Measurements from ENCODE around the gene SMAD3. TPM values are rescaled to one million over a fixed set of nuclear protein-coding genes. Genes with fewer than 3 reads are reported as not detected.

The SMAD3 gene
- total RNA-seq, 2 experiments from 2014 or later, result 74.1 to 75.9 TPM

DNA sequence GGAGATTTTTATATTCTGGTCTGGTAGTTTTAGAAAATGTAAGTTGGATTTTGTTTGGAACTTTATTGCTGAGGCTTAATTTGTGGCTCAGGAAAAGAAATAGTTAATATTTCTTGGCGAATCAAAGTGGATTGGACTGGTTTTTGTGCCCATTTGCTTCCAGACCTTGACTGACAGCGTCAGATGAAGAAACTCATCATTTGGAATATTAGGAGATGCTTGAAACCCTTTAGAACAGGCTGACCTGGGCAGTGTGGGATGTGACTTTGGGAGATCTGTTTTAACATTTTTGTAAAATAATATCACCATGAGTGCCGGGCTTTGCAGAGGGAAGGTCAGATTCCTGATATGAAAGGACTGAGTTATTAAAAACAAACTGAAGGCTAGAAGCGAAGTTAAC is 106.1 kb downstream of the SMAD3 start:
- H3K36me3 Mint-ChIP-seq, result peaks cover 11% of the 10 kb centered on the region
- ATAC-seq (ENCODE audit: low read depth) (no peak), DNase-seq (no peak)
- POLR2A ChIA-PET, result no interaction called here
- H3K27ac Mint-ChIP-seq, result no peak overlapping the region
- H3K27me3 Mint-ChIP-seq, result no peaks in the 10 kb centered on the region
- H3K9me3 Mint-ChIP-seq, result no peaks in the 10 kb centered on the region
- no peak overlapping the region for H3K4me3 Mint-ChIP-seq
- H3K4me1 Mint-ChIP-seq, result peaks cover 16% of the 10 kb centered on the region

DNA sequence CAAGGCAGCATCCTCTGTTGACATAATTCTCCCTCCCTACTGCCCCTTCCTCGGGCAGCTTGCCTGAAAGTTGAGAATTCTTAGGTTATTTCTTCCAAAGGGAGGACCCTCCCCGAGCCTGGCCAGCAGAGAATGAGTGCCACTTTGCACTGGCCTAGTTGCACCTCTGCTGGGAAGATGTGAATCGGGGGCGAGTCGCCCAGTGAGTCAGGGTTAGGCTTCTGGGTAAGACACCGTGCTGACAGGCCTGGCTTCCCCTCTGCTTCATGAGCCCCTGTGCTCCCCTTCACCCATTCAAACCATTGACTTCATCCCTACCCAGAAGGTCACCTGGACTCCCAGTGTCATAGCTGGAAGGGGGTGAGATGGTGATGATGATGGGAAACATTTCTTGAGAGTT is 106.8 kb downstream of the SMAD3 start:
- no peak for ATAC-seq (ENCODE audit: low read depth)
- POLR2A ChIA-PET, result no interaction called here
- H3K27ac Mint-ChIP-seq, result no peak overlapping the region

DNA sequence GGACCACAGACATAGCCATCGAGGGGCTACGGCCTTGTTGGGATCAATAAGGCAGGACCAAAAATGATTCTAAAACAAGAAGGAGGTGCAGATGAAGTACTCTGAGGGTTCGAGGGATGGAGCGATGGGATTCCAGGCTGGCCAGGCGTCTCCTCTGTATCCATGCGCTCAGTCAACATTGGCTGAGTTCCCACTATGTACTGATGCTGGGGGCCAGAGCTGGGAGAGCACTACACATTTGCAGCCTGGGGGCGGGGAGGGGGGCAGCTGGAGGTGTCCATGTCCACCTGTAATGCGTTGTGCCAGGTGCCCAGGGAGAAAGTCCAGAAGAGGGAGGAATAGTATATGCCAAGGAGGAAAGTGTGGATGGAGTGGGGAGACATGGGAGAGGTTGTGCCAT is 107.6 kb downstream of the SMAD3 start:
- H3K27me3 Mint-ChIP-seq, result no peaks in the 10 kb centered on the region
- peaks cover 16% of the 10 kb centered on the region for H3K4me1 Mint-ChIP-seq
- no peak overlapping the region for H3K4me3 Mint-ChIP-seq
- H3K36me3 Mint-ChIP-seq, result peaks cover 11% of the 10 kb centered on the region
- peak overlapping the region; percentile 27 for H3K27ac Mint-ChIP-seq
- DNase-seq (no peak), ATAC-seq (ENCODE audit: low read depth) (no peak)
- no peaks in the 10 kb centered on the region for H3K9me3 Mint-ChIP-seq
- POLR2A ChIA-PET, result no interaction called here

More for the DNA sequence above, 106.8 kb downstream of the SMAD3 start:
- no peak for DNase-seq
- Mint-ChIP-seq H3K9me3 (no peaks in the 10 kb centered on the region), H3K36me3 (peaks cover 11% of the 10 kb centered on the region), H3K4me1 (peaks cover 16% of the 10 kb centered on the region), H3K27me3 (no peaks in the 10 kb centered on the region), H3K4me3 (no peak overlapping the region)

DNA sequence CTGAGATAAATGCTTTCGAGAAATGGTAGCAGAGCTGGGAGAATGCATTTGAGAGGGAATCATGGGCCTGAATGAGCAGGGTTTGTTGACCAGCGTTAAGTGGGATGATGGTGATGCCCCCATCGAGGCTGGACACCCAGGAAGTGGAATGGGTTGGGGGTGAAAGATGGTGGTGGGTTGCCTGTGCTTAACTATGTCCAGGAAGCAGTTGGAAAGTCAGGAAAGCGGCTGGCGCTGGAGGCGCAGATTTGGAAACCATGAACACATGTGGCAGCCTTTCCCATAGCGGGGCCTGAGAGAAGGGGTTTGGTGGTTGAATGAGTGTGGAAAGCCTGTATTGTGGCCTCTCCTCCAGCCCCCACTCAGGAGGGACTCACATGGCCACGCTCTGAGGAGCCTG is 108.4 kb downstream of the SMAD3 start:
- ATAC-seq (ENCODE audit: low read depth), result no peak
- Mint-ChIP-seq H3K36me3 (peaks cover 11% of the 10 kb centered on the region), H3K4me1 (peaks cover 16% of the 10 kb centered on the region), H3K27me3 (no peaks in the 10 kb centered on the region), H3K27ac (peak overlapping the region; percentile 63), H3K9me3 (no peaks in the 10 kb centered on the region), H3K4me3 (no peak overlapping the region)
- DNase-seq, result no peak
- POLR2A ChIA-PET, result no interaction called here

DNA sequence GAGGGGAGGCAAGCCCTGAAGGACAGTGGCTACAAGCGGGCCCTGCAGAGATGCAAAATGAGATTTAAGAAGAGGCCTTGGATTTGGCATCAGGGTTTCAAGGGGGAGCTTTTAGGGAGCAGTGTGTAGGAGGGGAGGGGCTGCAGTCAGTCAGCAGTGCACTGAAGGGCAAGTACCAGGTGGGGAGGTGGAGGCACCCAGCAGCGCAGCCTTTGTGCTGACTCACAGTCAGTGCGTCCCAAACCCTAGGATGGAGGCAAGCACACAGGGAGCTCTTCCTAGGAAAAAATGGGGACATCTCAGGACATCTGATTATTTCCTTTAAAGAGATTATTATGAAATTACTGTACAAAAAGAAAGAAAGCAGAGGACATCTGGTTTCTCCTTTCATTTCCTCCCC is 109.0 kb downstream of the SMAD3 start:
- H3K9me3 Mint-ChIP-seq, result no peaks in the 10 kb centered on the region
- H3K4me1 Mint-ChIP-seq, result peaks cover 16% of the 10 kb centered on the region
- H3K27me3 Mint-ChIP-seq, result no peaks in the 10 kb centered on the region
- H3K27ac Mint-ChIP-seq, result peak overlapping the region; percentile 14
- POLR2A ChIA-PET, result no interaction called here
- H3K4me3 Mint-ChIP-seq, result no peak overlapping the region
- H3K36me3 Mint-ChIP-seq, result peaks cover 11% of the 10 kb centered on the region
- DNase-seq, result no peak
- ATAC-seq (ENCODE audit: low read depth), result no peak

DNA sequence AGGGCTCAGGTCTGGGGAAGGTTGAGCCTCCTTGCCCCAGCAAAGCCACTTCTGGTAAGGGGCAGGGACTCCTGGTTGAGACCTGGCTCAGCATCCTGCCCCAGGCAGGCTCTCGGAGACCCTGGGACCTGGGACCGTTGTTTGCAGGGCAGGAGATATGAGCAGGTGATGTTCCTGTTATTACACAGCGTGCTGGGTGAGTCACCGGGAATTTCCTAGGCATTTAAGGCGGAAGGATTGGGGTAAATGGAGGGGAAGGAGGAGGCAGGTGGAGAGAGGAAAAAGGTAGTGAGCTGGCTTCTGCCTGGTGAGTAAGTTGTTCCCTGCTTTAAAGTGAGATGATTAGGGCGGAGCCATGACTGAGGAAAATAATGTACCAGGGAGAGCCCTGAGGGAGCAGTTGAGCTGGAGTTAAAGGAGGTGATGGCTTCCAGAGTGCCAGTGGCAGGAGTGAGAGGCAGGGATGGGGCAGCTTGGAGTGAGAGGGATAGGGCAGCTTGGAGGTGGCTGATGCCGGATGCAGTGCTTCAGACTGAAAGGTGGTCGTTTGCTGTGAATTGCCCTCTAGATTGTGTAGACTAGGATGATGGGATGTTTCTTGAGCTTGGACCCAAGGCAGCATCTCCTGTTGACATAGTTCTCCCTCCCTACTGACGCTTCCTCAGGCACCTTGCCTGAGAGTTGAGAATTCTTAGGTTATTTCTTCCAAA is 109.6 kb downstream of the SMAD3 start:
- H3K36me3 Mint-ChIP-seq, result peaks cover 11% of the 10 kb centered on the region
- H3K27me3 Mint-ChIP-seq, result no peaks in the 10 kb centered on the region
- no peak overlapping the region for H3K4me3 Mint-ChIP-seq
- peaks cover 12% of the 10 kb centered on the region for H3K4me1 Mint-ChIP-seq
- ATAC-seq (ENCODE audit: low read depth) (no peak), DNase-seq (no peak)
- H3K27ac Mint-ChIP-seq, result no peak overlapping the region
- H3K9me3 Mint-ChIP-seq, result no peaks in the 10 kb centered on the region
- POLR2A ChIA-PET, result no interaction called here

DNA sequence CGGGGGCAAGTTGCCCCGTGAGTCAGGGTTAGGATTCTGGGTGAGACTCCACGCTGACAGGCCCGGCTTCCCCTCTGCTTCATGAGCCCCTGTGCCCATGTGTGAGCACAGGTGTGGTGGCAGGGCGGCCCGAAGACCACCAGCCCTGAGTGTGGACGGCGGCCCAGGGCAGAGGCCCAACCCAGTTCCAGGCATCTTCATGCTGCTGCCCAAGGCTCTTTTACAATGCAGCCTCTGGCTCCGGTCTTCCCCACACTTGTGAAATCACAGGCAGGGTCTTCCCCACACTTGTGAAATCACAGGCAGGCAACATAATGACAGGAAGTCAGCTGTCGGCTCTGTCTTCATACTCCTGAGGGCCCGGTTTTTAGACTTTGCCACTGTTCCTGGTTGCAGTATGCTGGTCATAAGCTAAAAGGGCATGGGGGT is 110.3 kb downstream of the SMAD3 start:
- peaks cover 12% of the 10 kb centered on the region for H3K4me1 Mint-ChIP-seq
- DNase-seq (peak; percentile 20), ATAC-seq (ENCODE audit: low read depth) (no peak)
- H3K9me3 Mint-ChIP-seq, result no peaks in the 10 kb centered on the region
- H3K27me3 Mint-ChIP-seq, result no peaks in the 10 kb centered on the region
- H3K4me3 Mint-ChIP-seq, result no peak overlapping the region
- POLR2A ChIA-PET, result no interaction called here
- H3K27ac Mint-ChIP-seq, result no peak overlapping the region
- H3K36me3 Mint-ChIP-seq, result peaks cover 6% of the 10 kb centered on the region

DNA sequence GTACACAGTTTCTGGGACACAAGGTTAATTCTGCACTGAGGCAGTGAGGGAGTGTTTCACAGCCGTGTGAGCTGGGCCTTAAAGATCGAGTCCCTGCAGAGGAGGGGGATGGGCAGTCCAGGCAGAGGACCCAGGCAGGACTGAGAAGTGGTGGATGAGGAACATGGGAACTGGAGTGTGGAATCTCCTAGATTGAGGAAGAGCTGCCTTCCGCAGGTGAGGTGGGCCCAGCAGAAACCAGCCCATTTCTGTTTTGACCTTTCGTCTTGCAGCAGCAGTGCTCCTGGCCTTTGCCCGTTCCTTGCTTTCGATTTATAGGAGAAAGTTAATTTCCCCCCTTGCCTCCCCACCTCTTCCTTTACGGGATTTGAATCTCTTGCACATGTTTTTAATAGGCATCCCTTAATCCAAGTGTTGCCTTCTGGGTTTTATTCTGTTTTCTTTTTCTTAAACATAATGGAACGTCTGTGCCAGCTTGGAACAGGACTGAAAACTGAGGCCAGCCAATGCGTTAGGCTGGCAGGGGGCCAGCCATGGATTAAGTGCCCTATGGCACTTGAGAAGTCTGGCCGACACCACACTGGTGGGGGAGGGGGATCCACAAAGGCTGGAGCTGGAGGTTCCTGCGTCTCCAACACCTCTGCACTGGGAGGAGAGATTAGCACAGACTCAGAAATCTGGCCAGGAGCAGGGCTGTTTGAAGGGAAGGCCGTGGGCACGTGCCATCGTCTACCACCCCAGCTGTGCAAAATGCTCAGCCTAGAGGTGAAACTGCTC is 111.0 kb downstream of the SMAD3 start:
- peaks cover 2% of the 10 kb centered on the region for H3K36me3 Mint-ChIP-seq
- DNase-seq (peak; percentile 10), ATAC-seq (ENCODE audit: low read depth) (no peak)
- H3K4me1 Mint-ChIP-seq, result peaks cover 12% of the 10 kb centered on the region
- H3K27ac Mint-ChIP-seq, result peak overlapping the region; percentile 49
- POLR2A ChIA-PET, result no interaction called here
- H3K9me3 Mint-ChIP-seq, result no peaks in the 10 kb centered on the region
- no peak overlapping the region for H3K4me3 Mint-ChIP-seq
- no peaks in the 10 kb centered on the region for H3K27me3 Mint-ChIP-seq

DNA sequence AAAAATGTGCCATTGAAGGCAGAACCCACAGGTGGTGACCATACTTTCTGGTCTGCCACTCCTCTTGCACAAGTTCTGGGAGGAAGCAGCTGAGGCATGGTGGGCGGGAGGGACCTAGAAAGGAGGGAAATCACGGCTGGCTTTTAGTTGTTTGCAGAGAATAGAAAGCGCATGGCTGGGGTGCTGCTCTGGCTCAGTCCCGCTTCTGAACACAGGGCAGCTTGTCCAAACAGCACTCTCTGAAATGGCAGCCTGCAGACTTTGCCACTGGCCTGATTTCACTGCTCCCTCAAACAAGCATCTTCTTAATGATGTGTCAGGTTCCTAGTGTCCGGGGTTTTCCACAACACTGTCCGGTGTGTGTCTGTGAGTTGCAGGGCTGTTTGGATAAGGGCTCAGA is 112.3 kb downstream of the SMAD3 start:
- Mint-ChIP-seq H3K9me3 (no peaks in the 10 kb centered on the region), H3K36me3 (peaks cover 2% of the 10 kb centered on the region)

DNA sequence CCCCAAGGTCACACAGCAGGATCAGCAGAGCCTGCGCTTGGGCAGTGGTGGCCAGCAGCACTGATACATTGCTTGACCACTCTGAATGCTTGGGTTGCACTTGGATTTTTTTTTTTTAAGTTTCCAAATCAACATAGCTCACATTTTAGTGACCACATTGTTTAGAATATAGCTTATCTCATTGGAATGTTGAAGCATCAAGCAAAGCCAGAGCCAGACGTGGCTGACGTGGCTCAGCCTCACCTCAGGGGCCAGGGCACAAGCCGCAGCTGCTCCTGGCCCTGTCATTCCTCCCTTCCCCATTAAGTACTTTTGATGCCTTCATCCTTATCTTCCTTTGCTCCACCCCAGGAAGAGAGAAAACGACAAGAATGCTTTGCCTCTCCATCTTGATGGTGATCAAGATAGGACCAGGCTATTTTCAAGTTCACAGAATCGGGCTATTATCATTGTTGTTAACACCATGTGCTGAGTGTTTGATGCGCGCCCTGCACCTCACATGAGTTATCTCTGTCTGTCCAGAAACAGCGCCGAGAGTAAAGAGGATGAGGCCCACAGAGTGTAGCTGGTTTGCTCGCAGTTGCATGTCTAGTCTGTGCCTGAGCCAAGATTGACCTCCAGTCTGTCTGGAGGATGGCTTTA is 113.3 kb downstream of the SMAD3 start:
- ATAC-seq (ENCODE audit: low read depth) (no peak), DNase-seq (no peak)
- no peak overlapping the region for H3K27ac Mint-ChIP-seq
- H3K9me3 Mint-ChIP-seq, result no peaks in the 10 kb centered on the region
- H3K36me3 Mint-ChIP-seq, result no peaks in the 10 kb centered on the region
- POLR2A ChIA-PET, result interaction anchor here (0.6 to 1.0 kb wide), 2 partner anchors 42 to 95 kb away, joined by 3 to 6 read pairs; no protein-coding TSS in a partner anchor
- no peaks in the 10 kb centered on the region for H3K27me3 Mint-ChIP-seq
- H3K4me1 Mint-ChIP-seq, result peaks cover 10% of the 10 kb centered on the region
- no peak overlapping the region for H3K4me3 Mint-ChIP-seq

More for the DNA sequence above, 112.3 kb downstream of the SMAD3 start:
- Mint-ChIP-seq H3K4me3 (no peak overlapping the region), H3K27ac (no peak overlapping the region), H3K4me1 (peaks cover 12% of the 10 kb centered on the region), H3K27me3 (no peaks in the 10 kb centered on the region)
- POLR2A ChIA-PET, result interaction anchor here (0.6 kb wide), 1 partner anchor 121 kb away, joined by 3 read pairs; no protein-coding TSS in a partner anchor
- DNase-seq, result peak; percentile 21
- ATAC-seq (ENCODE audit: low read depth), result no peak

DNA sequence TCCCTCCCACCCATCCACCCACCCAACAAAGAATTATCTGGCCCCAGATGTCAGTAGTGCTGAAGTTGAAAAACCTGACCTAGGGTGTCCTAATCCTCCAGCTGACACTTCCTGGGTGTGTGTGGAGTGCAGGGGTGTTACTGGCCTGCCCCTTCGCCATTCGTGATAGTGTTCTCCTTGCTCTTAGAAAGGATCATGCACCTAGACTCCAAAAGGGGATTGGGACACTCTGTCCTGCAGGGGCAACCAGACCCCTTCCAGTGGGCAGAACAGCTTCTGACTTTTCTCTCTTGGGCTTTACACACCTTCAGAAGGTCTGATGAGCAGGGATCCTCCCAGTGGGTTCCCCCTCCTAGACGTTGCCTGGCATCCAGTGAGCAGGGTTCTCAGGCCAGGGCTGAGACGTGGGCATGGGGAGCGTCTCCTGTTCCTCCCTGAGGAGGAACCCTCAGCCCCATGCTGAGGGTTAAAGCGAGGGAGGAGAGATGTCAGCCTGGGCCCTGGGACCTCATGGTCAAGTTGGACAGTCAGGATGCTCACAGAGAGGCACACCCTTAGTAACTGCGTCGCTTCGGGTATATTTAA is 114.1 kb downstream of the SMAD3 start:
- POLR2A ChIA-PET, result no interaction called here
- ATAC-seq (ENCODE audit: low read depth), result no peak
- Mint-ChIP-seq H3K4me3 (no peak overlapping the region), H3K4me1 (peaks cover 8% of the 10 kb centered on the region), H3K9me3 (no peaks in the 10 kb centered on the region), H3K27ac (no peak overlapping the region), H3K36me3 (no peaks in the 10 kb centered on the region), H3K27me3 (no peaks in the 10 kb centered on the region)
- no peak for DNase-seq

DNA sequence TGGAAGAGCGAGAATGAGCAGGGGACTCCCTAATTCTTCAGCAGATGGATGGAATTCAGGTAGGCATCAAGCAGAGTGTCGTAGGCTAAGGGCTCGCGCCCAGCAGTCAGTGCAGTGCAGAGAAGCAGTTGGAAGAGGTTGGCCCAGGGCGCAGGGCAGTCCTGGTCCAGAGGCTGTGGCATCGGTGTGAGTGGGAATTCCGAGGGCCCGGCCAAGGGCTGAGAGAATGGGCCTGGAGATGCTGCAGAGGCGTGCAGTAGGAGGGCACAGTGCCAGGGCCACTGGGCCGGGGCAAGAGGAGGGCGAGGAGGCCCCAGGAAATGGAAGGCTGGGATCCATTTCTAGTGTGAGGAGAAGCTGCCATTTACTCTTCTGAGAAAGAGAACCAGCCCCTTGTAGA is 114.6 kb downstream of the SMAD3 start:
- POLR2A ChIA-PET, result no interaction called here
- Mint-ChIP-seq H3K4me1 (peaks cover 7% of the 10 kb centered on the region), H3K27me3 (no peaks in the 10 kb centered on the region)

DNA sequence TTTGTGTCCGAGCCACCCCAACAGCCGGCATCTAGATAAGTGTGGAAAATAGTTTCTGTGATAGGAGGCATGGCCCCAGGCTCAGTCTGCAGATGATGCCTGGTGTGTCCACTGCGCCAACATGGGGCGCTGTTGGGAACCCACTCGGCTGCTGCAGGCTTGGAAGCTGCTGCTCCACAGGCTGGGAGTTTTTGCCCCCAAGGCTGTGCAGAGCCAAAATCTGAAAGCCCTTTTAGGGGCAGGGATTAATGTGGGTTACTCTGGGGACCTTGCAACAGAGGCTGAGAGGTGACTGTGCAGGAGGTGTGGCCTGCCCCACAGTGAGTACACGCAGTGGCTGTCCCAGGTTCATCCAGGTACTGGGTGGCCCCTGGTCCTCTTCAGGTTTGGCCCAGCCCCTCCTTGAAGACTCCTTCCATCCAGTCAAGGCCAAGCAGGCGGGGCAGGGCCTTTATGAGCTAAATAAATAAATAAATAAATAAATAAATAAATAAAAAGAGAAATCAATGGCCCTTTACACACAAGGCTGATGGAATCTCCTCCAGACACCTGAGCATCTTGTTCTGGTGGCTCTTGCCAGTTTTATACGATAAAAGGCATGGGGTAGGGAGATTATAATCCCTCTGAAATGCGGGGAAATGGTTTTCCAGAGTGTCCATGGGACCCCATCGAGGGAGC is 115.3 kb downstream of the SMAD3 start:
- no peak for ATAC-seq (ENCODE audit: low read depth)
- no peak for DNase-seq
- Mint-ChIP-seq H3K4me1 (peaks cover 11% of the 10 kb centered on the region), H3K27ac (no peak overlapping the region), H3K4me3 (no peak overlapping the region), H3K27me3 (no peaks in the 10 kb centered on the region), H3K36me3 (peaks cover 2% of the 10 kb centered on the region), H3K9me3 (no peaks in the 10 kb centered on the region)
- POLR2A ChIA-PET, result no interaction called here

More for the DNA sequence above, 114.6 kb downstream of the SMAD3 start:
- no peaks in the 10 kb centered on the region for H3K9me3 Mint-ChIP-seq
- H3K4me3 Mint-ChIP-seq, result no peak overlapping the region
- H3K36me3 Mint-ChIP-seq, result peaks cover 2% of the 10 kb centered on the region
- ATAC-seq (ENCODE audit: low read depth), result no peak
- no peak overlapping the region for H3K27ac Mint-ChIP-seq
- no peak for DNase-seq
